HEK293 (cell line): ENCODE measurements around the gene PITHD1.

ENCODE experiments used
- GFI1B ChIP-seq: fragments of 450-650 bp; formaldehyde crosslinking; IDR thresholded peaks from 2 replicates; pipeline ENCODE4 v1.5.1; 2016; ENCODE audit warnings: missing biosample characterization, missing genetic modification characterization
- GLIS2 ChIP-seq: fragments of 450-650 bp; formaldehyde crosslinking; IDR thresholded peaks from 2 replicates; pipeline ENCODE4 v1.5.1; 2016; ENCODE audit warnings: missing biosample characterization, missing genetic modification characterization
- KLF10 ChIP-seq: fragments of 450-650 bp; IDR thresholded peaks from 2 replicates; pipeline ENCODE4 v1.5.1; 2018; ENCODE audit warnings: missing biosample characterization, mild to moderate bottlenecking, missing genetic modification characterization
- KLF17 ChIP-seq: fragments of 450-650 bp; formaldehyde crosslinking; IDR thresholded peaks from 2 replicates; pipeline ENCODE4 v1.5.1; 2016; ENCODE audit warnings: missing biosample characterization, missing genetic modification characterization
- OVOL3 ChIP-seq: fragments of 450-650 bp; formaldehyde crosslinking; IDR thresholded peaks from 2 replicates; pipeline ENCODE4 v1.5.1; 2016; ENCODE audit warnings: missing biosample characterization, missing genetic modification characterization
- PRDM4 ChIP-seq: fragments of 450-650 bp; formaldehyde crosslinking; IDR thresholded peaks from 2 replicates; pipeline ENCODE4 v1.5.1; 2017; ENCODE audit warnings: missing biosample characterization, missing genetic modification characterization
- SCRT1 ChIP-seq: fragments of 450-650 bp; formaldehyde crosslinking; IDR thresholded peaks from 2 replicates; pipeline ENCODE4 v1.5.1; 2016; ENCODE audit warnings: missing biosample characterization, missing genetic modification characterization, borderline replicate concordance
- SP7 ChIP-seq: fragments of 450-650 bp; formaldehyde crosslinking; IDR thresholded peaks from 2 replicates; pipeline ENCODE4 v1.5.1; 2016; ENCODE audit warnings: missing biosample characterization, missing genetic modification characterization
- TRIM28 ChIP-seq: IDR thresholded peaks from 2 replicates; pipeline ENCODE4 v1.6.1; 2011; ENCODE audit warnings: low read length, control low read depth, borderline replicate concordance
- YY1 ChIP-seq: fragments of 450-650 bp; formaldehyde crosslinking; IDR thresholded peaks from 2 replicates; pipeline ENCODE4 v1.5.1; 2018; ENCODE audit warnings: missing biosample characterization, missing genetic modification characterization
- YY2 ChIP-seq: fragments of 450-650 bp; formaldehyde crosslinking; IDR thresholded peaks from 2 replicates; pipeline ENCODE4 v1.5.1; 2016; ENCODE audit warnings: missing biosample characterization, missing genetic modification characterization
- ZBTB17 ChIP-seq: fragments of 450-650 bp; formaldehyde crosslinking; IDR thresholded peaks from 2 replicates; pipeline ENCODE4 v1.5.1; 2016; ENCODE audit warnings: missing biosample characterization, missing genetic modification characterization
- ZBTB44 ChIP-seq: fragments of 450-650 bp; IDR thresholded peaks from 2 replicates; pipeline ENCODE4 v1.5.1; 2018; ENCODE audit warnings: missing biosample characterization, mild to moderate bottlenecking, missing genetic modification characterization
- ZBTB7A ChIP-seq: fragments of 450-650 bp; formaldehyde crosslinking; IDR thresholded peaks from 2 replicates; pipeline ENCODE4 v1.5.1; 2016; ENCODE audit warnings: low read depth, missing biosample characterization, missing genetic modification characterization
- ZFP41 ChIP-seq: fragments of 450-650 bp; formaldehyde crosslinking; IDR thresholded peaks from 2 replicates; pipeline ENCODE4 v1.5.1; 2016; ENCODE audit warnings: missing biosample characterization, missing genetic modification characterization, borderline replicate concordance
- ZNF10 ChIP-seq: fragments of 450-650 bp; formaldehyde crosslinking; IDR thresholded peaks from 2 replicates; pipeline ENCODE4 v1.5.1; 2017; ENCODE audit warnings: missing biosample characterization, missing genetic modification characterization
- ZNF133 ChIP-seq: fragments of 450-650 bp; formaldehyde crosslinking; IDR thresholded peaks from 2 replicates; pipeline ENCODE4 v1.5.1; 2016; ENCODE audit warnings: missing biosample characterization, missing genetic modification characterization
- ZNF148 ChIP-seq: fragments of 450-650 bp; formaldehyde crosslinking; IDR thresholded peaks from 2 replicates; pipeline ENCODE4 v1.5.0; 2017; ENCODE audit warnings: missing biosample characterization, missing genetic modification characterization, borderline replicate concordance
- ZNF184 ChIP-seq: fragments of 450-650 bp; IDR thresholded peaks from 2 replicates; pipeline ENCODE4 v1.5.1; 2018; ENCODE audit warnings: missing biosample characterization, mild to moderate bottlenecking, missing genetic modification characterization
- ZNF280C ChIP-seq: fragments of 450-650 bp; formaldehyde crosslinking; IDR thresholded peaks from 2 replicates; pipeline ENCODE4 v1.5.1; 2016; ENCODE audit warnings: missing biosample characterization, missing genetic modification characterization
- ZNF350 ChIP-seq: fragments of 450-650 bp; formaldehyde crosslinking; IDR thresholded peaks from 2 replicates; pipeline ENCODE4 v1.5.0; 2017; ENCODE audit warnings: missing biosample characterization, mild to moderate bottlenecking, missing genetic modification characterization
- ZNF394 ChIP-seq: fragments of 450-650 bp; formaldehyde crosslinking; IDR thresholded peaks from 2 replicates; pipeline ENCODE4 v1.5.1; 2016; ENCODE audit warnings: missing biosample characterization, missing genetic modification characterization, mild to moderate bottlenecking, moderate library complexity, borderline replicate concordance
- ZNF501 ChIP-seq: fragments of 450-650 bp; formaldehyde crosslinking; IDR thresholded peaks from 2 replicates; pipeline ENCODE4 v1.5.1; 2016; ENCODE audit warnings: missing biosample characterization, missing genetic modification characterization
- ZNF529 ChIP-seq: fragments of 450-650 bp; formaldehyde crosslinking; IDR thresholded peaks from 2 replicates; pipeline ENCODE4 v1.5.1; 2017; ENCODE audit warnings: missing genetic modification characterization, missing biosample characterization; ENCODE audit not compliant: insufficient replicate concordance
- ZNF555 ChIP-seq: fragments of 450-650 bp; formaldehyde crosslinking; conservative IDR thresholded peaks from 2 replicates; pipeline ENCODE4 v1.5.1; 2017; ENCODE audit warnings: missing biosample characterization, mild to moderate bottlenecking, missing genetic modification characterization, inconsistent platforms
- ZNF571 ChIP-seq: fragments of 450-650 bp; formaldehyde crosslinking; IDR thresholded peaks from 2 replicates; pipeline ENCODE4 v1.5.0; 2017; ENCODE audit warnings: missing biosample characterization, missing genetic modification characterization
- ZNF677 ChIP-seq: fragments of 450-650 bp; IDR thresholded peaks from 2 replicates; pipeline ENCODE4 v1.5.0; 2018; ENCODE audit warnings: missing biosample characterization, mild to moderate bottlenecking, missing genetic modification characterization, moderate library complexity
- ZNF692 ChIP-seq: fragments of 450-650 bp; formaldehyde crosslinking; IDR thresholded peaks from 2 replicates; pipeline ENCODE4 v1.5.1; 2016; ENCODE audit warnings: missing biosample characterization, missing genetic modification characterization
- ZNF785 ChIP-seq: fragments of 450-650 bp; formaldehyde crosslinking; IDR thresholded peaks from 2 replicates; pipeline ENCODE4 v1.5.1; 2016; ENCODE audit warnings: missing biosample characterization, missing genetic modification characterization

The PITHD1 gene

GRCh38 chr1:23790696-23791515, 12.7 kb downstream of the PITHD1 start, which contains the start of gene LYPLA2 (continued):
- TF ChIP-seq PRDM4 (tag by site-specific recombination) (no peak), SP7 (no peak), TRIM28 (no peak), KLF17 (tag by site-specific recombination) (no peak), ZNF133 (tag by site-specific recombination) (no peak), ZNF10 (tag by site-specific recombination) (no peak), ZNF785 (tag by site-specific recombination) (no peak), GLIS2 (tag by site-specific recombination) (no peak; the same call in 1 of the 2 replicates), ZNF184 (tag by site-specific recombination) (no peak), ZNF692 (tag by site-specific recombination) (no peak), ZNF501 (0 out of 2 replicates have a peak, but pooled peaks have one; percentile 23), ZBTB7A (tag by site-specific recombination) (no peak), GFI1B (tag by site-specific recombination) (no peak), ZNF529 (tag by site-specific recombination) (no peak), ZNF394 (tag by site-specific recombination) (peak; percentile 79; the same call in 1 of the 2 replicates), YY2 (peak; percentile 88), ZNF677 (tag by site-specific recombination) (no peak), ZFP41 (tag by site-specific recombination) (no peak), ZNF555 (no peak), ZNF280C (tag by site-specific recombination) (no peak), ZBTB17 (tag by site-specific recombination) (no peak; the same call in none of the 2 replicates), KLF10 (peak; percentile 40; the same call in 1 of the 2 replicates), YY1 (peak; percentile 84), SCRT1 (tag by site-specific recombination) (no peak), ZBTB44 (tag by site-specific recombination) (no peak), ZNF148 (tag by site-specific recombination) (no peak), ZNF350 (tag by site-specific recombination) (no peak), OVOL3 (tag by site-specific recombination) (no peak), ZNF571 (tag by site-specific recombination) (no peak)
